GM12892 (cell line): Measurements from ENCODE around the gene ITPR1.

Experiments
- POLR2A ChIP-seq: IDR thresholded peaks from 2 replicates; pipeline ENCODE4 v1.6.1; 2011; ENCODE audit warnings: low read depth, low read length, control low read depth
- POLR2AphosphoS5 ChIP-seq: IDR thresholded peaks from 2 replicates; pipeline ENCODE4 v1.6.1; 2011; ENCODE audit warnings: low read depth, low read length, control low read depth

DNA sequence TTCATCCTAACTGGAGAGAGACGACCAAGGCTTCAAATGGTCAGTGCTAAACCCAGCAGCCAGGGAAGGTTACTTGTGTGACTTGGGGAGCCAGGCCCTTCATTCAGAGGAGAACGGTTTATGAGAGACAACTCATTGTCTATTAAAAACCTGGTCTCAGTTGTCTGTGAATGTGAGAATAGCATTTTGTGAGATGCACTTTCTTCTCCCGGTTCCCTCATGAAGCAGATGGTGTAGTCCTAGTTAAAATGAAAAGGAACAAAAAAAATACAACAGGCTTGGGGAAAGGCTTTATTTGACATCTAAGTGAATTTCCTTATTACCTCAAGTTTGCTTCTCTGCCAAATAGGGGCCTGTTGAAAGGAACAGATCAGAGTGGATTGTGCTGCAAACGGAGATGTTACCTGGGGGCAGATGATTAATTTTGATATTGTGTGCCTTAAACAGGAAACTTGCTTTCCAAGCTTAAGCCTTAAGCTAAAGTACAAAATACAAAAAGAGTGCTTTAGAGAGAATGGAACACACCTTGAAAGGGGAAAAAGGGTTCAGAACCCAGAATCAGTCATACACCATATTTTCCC lies 283.3 kb downstream of the ITPR1 start:
- TF ChIP-seq POLR2AphosphoS5: no peak
- no peak for TF ChIP-seq POLR2A
